Activated CD4-positive, alpha-beta T cell treated with anti-CD3 and anti-CD28 coated beads, Interleukin-2, amount 10 ng/mL, durations not matched to agents 24 days and 14 days (primary cell): Measurements from ENCODE around the gene ZNF407. TPM values are rescaled to one million over a fixed set of nuclear protein-coding genes. Genes with fewer than 3 reads are reported as not detected.
A peak's percentile ranks its signal among the peaks of the same experiment; 100 is the strongest.

Experiments
- DNase-seq: peaks from one replicate; pipeline ENCODE4 v3.0.0; 2022
- H3K27ac Mint-ChIP-seq: one replicate; pipeline ENCODE4 v1.8.0; 2022; ENCODE audit warnings: mild to moderate bottlenecking, mixed read lengths
- H3K27me3 Mint-ChIP-seq: one replicate; pipeline ENCODE4 v1.8.0; 2022; ENCODE audit warnings: mixed read lengths
- H3K36me3 Mint-ChIP-seq: one replicate; pipeline ENCODE4 v1.8.0; 2022; ENCODE audit warnings: low read depth, mild to moderate bottlenecking, mixed read lengths
- H3K4me1 Mint-ChIP-seq: one replicate; pipeline ENCODE4 v1.8.0; 2021; ENCODE audit warnings: mixed read lengths
- H3K4me3 Mint-ChIP-seq: one replicate; pipeline ENCODE4 v1.8.0; 2022; ENCODE audit warnings: mild to moderate bottlenecking, moderate library complexity, mixed read lengths
- H3K9me3 Mint-ChIP-seq: one replicate; pipeline ENCODE4 v1.8.0; 2021; ENCODE audit warnings: mixed read lengths
- intact Hi-C: fragments of 100-400 bp; cut with micrococcal nuclease; formaldehyde crosslinking; loops from one replicate; pipeline ENCODE4 v1.15.1; 2023
- total RNA-seq: library from RNA; stranded (reverse); gene quantifications from 2 replicates; pipeline ENCODE4 v1.2.3, GENCODE V29; 2022

The ZNF407 gene
- total RNA-seq, 1 donor from 2014 or later = 18.1 TPM

DNA sequence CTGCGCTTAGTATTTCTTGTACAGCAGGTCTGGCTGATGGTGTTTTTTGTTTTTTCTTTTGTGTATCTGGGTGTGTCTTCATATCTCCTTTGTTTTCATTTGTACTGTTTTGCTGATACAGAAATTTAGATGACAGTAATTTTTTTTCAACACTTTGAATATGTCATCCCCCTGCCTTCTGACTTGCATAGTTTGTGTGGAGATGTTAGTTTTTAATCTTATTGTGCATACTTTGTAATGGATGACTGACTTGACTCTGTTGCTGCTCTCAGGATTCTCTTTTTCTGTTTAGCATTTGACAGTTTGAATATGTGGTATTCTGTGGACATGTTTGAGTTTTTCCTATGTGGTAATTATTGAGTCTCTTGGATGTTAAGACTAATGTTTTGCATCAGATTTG lies 161.3 kb downstream of the ZNF407 start:
- H3K36me3 Mint-ChIP-seq = peaks cover 2% of the 10 kb centered on the region
- no peaks in the 10 kb centered on the region for H3K27me3 Mint-ChIP-seq
- no peak overlapping the region for H3K27ac Mint-ChIP-seq
- no peak overlapping the region for H3K4me3 Mint-ChIP-seq
- DNase-seq = no peak
- intact Hi-C loops = no loop called here
- peaks cover 16% of the 10 kb centered on the region for H3K9me3 Mint-ChIP-seq
- no peaks in the 10 kb centered on the region for H3K4me1 Mint-ChIP-seq

DNA sequence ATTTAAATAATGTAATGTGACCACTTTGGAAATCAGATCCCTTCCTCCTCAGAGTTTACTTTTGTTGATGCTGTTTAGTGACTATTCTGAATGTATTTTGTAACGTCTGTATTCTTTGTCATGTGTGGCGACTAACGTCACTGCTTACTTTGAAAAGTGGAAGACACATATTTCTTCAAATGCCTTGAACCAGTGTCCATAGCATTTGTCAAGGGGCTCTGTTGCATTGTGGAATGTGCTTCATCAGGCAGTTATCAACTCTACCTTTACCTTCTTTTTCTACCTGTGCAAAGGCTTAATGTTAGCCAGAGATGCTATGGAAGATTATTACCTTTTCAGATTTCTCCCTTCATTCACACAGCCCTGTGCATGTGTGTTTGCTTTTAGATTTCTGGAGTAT lies 162.4 kb downstream of the ZNF407 start:
- Mint-ChIP-seq H3K4me3 (no peak overlapping the region), H3K27me3 (no peaks in the 10 kb centered on the region), H3K27ac (no peak overlapping the region), H3K9me3 (peaks cover 9% of the 10 kb centered on the region), H3K4me1 (no peaks in the 10 kb centered on the region), H3K36me3 (peaks cover 2% of the 10 kb centered on the region)
- DNase-seq = no peak
- intact Hi-C loops = no loop called here

DNA sequence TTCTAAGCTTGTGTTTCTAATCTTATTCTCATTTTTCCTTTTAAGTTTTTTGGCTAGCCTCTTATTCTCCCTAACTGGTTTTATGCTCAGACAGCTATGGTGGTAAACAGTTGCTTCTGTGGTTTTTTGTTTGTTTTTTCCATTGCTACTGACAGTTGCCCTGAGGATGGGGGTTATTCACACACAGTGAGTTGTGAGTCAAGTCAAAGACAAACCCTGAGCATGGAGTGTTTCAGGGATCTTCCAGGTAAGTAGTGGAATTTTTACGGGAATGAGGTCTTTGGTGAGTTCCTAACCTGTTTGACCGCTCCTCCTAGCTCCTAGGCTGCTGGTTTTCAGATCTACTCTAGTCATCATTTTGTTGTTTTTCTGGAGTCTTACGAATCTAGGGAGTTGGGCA lies 162.8 kb downstream of the ZNF407 start:
- Mint-ChIP-seq H3K4me1 (no peaks in the 10 kb centered on the region), H3K27ac (no peak overlapping the region), H3K4me3 (no peak overlapping the region), H3K27me3 (no peaks in the 10 kb centered on the region), H3K9me3 (peaks cover 9% of the 10 kb centered on the region), H3K36me3 (peaks cover 2% of the 10 kb centered on the region)
- intact Hi-C loops = no loop called here
- no peak for DNase-seq

DNA sequence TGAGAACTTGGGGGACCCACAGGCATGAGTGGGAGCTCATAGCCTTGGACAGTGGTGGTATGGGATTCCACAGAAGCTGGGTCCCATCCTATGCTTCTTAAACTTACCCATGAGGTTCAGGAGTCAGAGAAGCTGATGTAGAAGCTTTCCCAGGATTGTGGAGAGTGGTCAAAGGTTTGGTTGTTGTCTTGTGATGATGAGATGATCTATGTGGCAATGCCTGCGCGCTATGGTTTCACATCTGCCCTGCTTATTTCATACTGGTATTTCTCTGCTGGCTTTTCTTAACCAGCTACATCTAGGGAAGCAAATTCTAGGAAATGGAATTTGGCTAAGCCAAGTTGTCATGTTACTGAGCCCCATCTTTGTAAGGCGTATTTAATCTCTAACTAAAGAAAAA lies 168.6 kb downstream of the ZNF407 start:
- Mint-ChIP-seq H3K27me3 (no peaks in the 10 kb centered on the region), H3K4me3 (no peak overlapping the region), H3K36me3 (peaks cover 2% of the 10 kb centered on the region), H3K9me3 (no peaks in the 10 kb centered on the region), H3K27ac (no peak overlapping the region), H3K4me1 (no peaks in the 10 kb centered on the region)
- DNase-seq = no peak
- intact Hi-C loops = no loop called here

DNA sequence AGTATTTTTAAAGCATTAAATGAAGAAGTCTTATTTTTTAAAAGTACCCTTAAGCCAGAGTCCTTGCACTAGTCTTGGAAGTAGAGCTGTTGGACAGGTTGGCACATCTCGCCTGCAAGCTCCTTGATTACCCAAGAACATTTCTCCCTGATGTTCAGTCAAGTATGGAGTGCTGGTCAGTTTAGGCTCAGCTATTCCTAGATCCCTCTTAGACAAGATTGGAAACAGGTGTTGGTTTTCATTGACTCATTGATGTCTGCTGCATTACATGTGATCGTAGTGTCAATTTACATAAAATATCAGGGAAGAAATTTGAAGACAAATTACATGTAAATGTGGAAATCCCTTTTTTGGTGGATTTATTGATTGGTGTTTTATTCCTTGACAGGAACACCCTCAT lies 170.4 kb downstream of the ZNF407 start:
- H3K27ac Mint-ChIP-seq = no peak overlapping the region

DNA sequence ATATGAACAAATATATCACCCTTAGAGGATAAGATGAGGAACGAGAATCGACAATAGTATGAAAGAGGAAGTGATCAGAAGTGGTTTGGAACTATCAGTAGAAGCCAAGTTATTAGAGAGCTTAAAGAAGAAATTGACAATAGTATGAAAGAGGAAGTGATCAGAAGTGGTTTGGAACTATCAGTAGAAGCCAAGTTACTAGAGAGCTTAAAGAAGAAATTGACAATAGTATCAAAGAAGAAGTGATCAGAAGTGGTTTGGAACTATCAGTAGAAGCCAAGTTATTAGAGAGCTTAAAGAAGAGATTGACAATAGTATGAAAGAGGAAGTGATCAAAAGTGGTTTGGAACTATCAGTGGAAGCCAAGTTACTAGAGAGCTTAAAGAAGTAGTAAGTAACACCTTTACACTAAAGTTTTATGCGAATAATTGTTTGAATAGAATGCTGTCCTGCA lies 175.5 kb downstream of the ZNF407 start:
- Mint-ChIP-seq H3K27ac (no peak overlapping the region), H3K9me3 (no peaks in the 10 kb centered on the region), H3K27me3 (no peaks in the 10 kb centered on the region), H3K4me1 (peaks cover 2% of the 10 kb centered on the region), H3K36me3 (peaks cover under 1% of the 10 kb centered on the region), H3K4me3 (no peak overlapping the region)
- intact Hi-C loops = no loop called here
- DNase-seq = no peak

More for the DNA sequence above, 170.4 kb downstream of the ZNF407 start:
- intact Hi-C loops = no loop called here
- Mint-ChIP-seq H3K9me3 (no peaks in the 10 kb centered on the region), H3K4me1 (no peaks in the 10 kb centered on the region), H3K4me3 (no peak overlapping the region), H3K27me3 (no peaks in the 10 kb centered on the region), H3K36me3 (peaks cover 2% of the 10 kb centered on the region)
- DNase-seq = no peak

DNA sequence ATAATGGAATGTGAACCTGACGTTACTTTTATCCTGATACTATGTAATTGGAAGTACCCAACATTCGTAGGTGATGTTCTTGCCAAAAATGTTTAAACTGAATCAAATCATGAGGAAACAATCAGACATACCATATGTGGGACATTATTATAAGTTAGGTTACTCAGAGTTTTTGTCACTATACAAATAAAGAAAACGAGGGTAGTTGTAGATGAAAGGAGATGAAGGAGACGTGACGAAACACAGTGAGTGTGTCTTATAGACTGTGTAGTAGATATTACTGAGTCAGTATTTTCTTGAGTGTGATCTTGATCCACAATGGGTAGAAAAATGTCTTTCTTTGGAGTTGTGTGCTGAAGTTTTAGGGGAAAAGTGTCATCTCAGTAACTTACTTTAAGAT lies 176.8 kb downstream of the ZNF407 start:
- no peaks in the 10 kb centered on the region for H3K36me3 Mint-ChIP-seq
- no peak for DNase-seq
- H3K4me3 Mint-ChIP-seq = no peak overlapping the region
- no peak overlapping the region for H3K27ac Mint-ChIP-seq
- peaks cover 3% of the 10 kb centered on the region for H3K4me1 Mint-ChIP-seq
- intact Hi-C loops = no loop called here
- H3K9me3 Mint-ChIP-seq = no peaks in the 10 kb centered on the region
- H3K27me3 Mint-ChIP-seq = no peaks in the 10 kb centered on the region

DNA sequence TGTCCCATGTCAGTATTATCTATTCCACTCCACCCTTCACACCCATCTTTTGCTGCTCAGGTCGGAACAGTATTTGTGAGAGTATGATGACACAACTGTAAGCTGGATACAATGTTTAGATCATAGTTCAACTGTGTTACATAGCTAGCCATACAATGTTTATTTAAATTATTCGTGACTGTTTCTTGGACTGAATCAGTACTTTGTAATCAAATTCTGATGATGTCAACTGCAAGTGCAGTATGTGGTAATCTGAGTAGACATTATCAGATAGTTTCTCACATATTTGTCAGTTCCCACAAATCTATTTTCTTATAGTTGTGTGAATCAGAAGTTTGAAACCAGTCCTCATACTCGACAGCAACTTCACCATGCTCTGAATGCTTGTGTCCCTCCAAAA lies 177.6 kb downstream of the ZNF407 start:
- no peak for DNase-seq
- intact Hi-C loops = no loop called here
- Mint-ChIP-seq H3K36me3 (no peaks in the 10 kb centered on the region), H3K9me3 (no peaks in the 10 kb centered on the region), H3K27ac (no peak overlapping the region), H3K4me3 (no peak overlapping the region), H3K27me3 (no peaks in the 10 kb centered on the region), H3K4me1 (peaks cover 3% of the 10 kb centered on the region)

DNA sequence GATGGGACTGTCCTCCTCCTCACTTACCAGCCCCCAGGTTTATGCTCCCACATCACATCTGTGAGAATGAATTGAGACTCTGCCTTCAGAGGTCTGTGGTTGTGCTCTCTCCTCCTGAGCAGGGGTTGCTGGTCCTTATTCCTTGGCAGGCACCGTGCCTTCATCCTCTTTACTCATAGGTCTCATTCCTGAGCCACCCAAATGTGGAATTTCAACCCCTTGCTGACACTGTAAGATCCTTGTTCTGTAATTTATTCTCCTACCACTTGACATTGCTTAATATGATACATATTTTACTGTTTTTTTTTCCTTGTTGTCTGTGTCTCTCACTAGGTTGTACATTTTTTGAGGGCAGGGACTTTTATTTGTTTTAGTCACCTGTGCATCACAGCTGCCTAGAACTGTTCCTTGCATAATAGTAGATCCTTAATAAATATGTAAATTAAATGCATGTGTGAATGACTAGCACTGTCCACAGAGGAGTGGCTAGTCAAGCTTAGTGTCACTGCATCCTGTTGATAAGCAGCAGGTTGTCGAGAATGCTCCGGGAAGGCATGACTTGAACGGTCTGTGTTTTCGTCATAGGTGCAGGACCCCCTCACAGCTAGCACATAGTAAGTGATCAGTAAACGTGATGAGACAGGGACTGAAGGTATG lies 180.6 kb downstream of the ZNF407 start:
- H3K4me1 Mint-ChIP-seq = peaks cover 3% of the 10 kb centered on the region
- DNase-seq = no peak
- no peaks in the 10 kb centered on the region for H3K27me3 Mint-ChIP-seq
- intact Hi-C loops = no loop called here
- no peaks in the 10 kb centered on the region for H3K36me3 Mint-ChIP-seq
- no peak overlapping the region for H3K4me3 Mint-ChIP-seq
- H3K27ac Mint-ChIP-seq = peak overlapping the region; percentile 25
- no peaks in the 10 kb centered on the region for H3K9me3 Mint-ChIP-seq

DNA sequence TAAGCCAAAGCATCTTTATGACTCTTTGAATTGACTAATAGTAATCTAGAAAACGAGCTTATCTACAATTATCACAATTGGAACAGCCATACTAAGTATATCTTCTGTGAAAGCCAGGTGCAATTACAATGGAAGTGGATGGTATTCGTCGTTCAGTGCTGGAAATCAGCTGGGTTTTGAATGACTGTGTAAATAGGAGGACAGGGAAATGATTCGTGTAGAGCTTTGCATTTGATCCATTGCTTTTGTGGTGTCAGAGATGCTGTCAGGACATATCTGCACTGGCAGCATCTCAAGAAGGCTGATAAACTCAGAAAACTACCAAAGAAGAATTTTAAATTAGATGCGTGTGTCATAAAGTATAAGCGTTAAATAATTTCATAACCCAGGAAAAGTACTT lies 187.1 kb downstream of the ZNF407 start:
- no peaks in the 10 kb centered on the region for H3K27me3 Mint-ChIP-seq
- no peak overlapping the region for H3K27ac Mint-ChIP-seq
- H3K4me1 Mint-ChIP-seq = no peaks in the 10 kb centered on the region
- no peak for DNase-seq
- no peaks in the 10 kb centered on the region for H3K9me3 Mint-ChIP-seq
- peaks cover 2% of the 10 kb centered on the region for H3K36me3 Mint-ChIP-seq
- no peak overlapping the region for H3K4me3 Mint-ChIP-seq
- intact Hi-C loops = no loop called here

DNA sequence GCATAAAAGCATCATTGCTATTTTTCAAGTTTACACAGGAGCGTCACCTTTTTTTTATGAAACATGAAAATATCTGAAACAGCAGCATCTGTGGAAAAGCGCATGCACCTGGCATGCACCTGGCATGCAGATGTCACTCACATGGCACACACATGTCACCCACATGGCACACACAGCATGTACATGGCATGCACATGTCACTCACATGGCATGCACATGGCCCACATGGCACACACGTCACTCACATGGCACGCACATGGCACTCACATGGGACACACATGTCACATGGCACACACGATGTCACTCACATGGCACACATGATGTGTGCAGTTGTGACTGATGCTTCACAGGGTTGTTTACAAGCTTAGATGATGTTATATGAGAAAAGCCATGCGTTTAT lies 188.0 kb downstream of the ZNF407 start:
- Mint-ChIP-seq H3K27me3 (no peaks in the 10 kb centered on the region), H3K36me3 (peaks cover 2% of the 10 kb centered on the region), H3K4me1 (no peaks in the 10 kb centered on the region), H3K9me3 (no peaks in the 10 kb centered on the region), H3K27ac (no peak overlapping the region), H3K4me3 (no peak overlapping the region)
- intact Hi-C loops = no loop called here
- no peak for DNase-seq

DNA sequence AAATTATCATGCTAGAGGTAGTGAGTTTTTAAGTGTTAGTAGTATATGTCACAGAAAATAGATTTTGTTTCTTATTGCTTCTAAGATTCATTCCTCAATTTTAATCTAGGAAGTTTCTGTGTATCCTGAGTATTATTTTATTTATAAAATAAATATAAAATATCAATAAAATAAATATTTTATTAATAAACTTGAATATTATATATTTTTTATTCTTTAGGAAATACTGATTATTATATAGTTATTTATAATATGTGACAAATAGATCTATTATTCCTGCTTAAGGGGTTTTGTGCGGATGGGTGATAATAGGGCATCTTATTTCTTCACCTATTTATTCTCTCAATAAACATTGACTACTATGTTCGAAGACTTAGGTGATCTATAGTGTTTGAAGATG lies 191.0 kb downstream of the ZNF407 start:
- no peaks in the 10 kb centered on the region for H3K9me3 Mint-ChIP-seq
- H3K4me1 Mint-ChIP-seq = no peaks in the 10 kb centered on the region
- DNase-seq = no peak
- H3K36me3 Mint-ChIP-seq = no peaks in the 10 kb centered on the region
- no peak overlapping the region for H3K4me3 Mint-ChIP-seq
- no peaks in the 10 kb centered on the region for H3K27me3 Mint-ChIP-seq
- no peak overlapping the region for H3K27ac Mint-ChIP-seq
- intact Hi-C loops = no loop called here

DNA sequence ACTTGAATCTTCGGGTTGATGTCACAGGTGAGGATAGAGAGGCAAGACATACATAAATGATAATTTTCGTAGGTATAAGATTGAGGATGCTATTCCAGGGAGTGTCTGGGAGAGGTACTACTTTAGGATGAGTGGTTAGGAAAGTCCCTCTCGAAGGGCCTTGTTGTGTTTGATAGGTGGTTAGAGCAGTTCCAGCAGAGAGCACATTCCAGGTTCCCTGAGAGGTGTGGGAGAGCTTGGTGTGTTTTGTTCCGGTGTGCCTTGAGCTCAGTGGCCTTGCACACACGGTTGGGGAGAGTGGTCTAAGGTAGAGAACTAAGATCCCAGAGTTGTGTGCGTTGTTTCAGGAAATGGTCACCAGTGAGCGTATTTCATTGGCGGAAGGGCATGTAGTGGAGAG lies 191.4 kb downstream of the ZNF407 start:
- DNase-seq = no peak
- Mint-ChIP-seq H3K27ac (no peak overlapping the region), H3K36me3 (no peaks in the 10 kb centered on the region), H3K27me3 (no peaks in the 10 kb centered on the region), H3K9me3 (no peaks in the 10 kb centered on the region), H3K4me3 (no peak overlapping the region), H3K4me1 (no peaks in the 10 kb centered on the region)
- intact Hi-C loops = no loop called here

DNA sequence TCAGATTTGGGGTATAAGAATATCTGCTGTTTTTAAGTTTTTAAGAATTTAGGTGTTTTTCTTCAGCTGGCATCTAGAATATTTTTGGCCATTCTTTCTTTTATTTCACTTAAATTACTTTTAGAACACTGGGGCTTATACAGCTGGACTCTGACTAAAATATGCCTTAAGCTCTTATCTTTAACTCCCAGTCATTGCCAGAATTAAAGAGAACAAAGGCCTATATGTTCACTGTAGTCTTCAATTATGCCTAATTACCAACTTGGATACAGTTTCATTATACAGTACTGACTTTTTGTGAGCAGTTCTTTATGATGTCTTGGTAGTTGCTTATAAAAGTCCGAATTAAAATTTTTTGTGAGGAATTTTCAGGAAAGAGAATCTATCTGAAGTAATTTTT lies 192.8 kb downstream of the ZNF407 start:
- no peak for DNase-seq
- no peaks in the 10 kb centered on the region for H3K36me3 Mint-ChIP-seq
- H3K27ac Mint-ChIP-seq = no peak overlapping the region
- H3K9me3 Mint-ChIP-seq = no peaks in the 10 kb centered on the region
- H3K4me3 Mint-ChIP-seq = no peak overlapping the region
- H3K27me3 Mint-ChIP-seq = no peaks in the 10 kb centered on the region
- intact Hi-C loops = no loop called here
- no peaks in the 10 kb centered on the region for H3K4me1 Mint-ChIP-seq

DNA sequence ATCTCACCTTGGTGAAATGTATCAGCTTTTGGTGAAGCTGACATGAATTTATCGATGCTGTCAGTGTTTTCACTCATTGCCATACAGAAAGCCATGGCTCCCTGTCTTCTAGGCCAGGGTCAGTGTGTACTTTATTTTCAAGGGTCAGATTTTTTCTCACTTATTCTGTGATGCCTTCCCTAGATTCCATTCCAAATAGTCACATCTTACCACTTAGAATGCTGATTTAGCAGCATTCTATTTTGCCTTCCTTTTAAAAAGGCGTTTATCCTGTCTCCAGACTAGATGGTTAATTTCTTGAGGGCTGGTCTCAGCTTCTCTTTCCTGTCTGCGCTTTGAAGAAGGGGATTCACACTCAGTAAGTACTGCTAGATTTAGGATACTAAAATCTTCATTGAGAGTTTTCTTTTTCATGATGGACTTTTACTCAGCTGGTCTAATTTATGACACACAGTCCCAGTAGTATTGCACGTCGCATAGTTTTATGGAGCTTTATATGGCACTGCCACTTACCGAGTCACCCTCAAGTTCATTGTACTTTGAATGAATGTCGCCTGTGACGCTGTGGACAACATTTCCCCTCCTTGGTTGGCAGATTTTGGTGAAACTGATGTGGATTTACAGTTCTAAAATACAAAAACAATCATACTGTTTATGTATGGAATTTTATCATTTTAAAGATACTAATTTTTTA lies 194.0 kb downstream of the ZNF407 start:
- Mint-ChIP-seq H3K36me3 (no peaks in the 10 kb centered on the region), H3K4me3 (no peak overlapping the region), H3K27me3 (no peaks in the 10 kb centered on the region), H3K9me3 (no peaks in the 10 kb centered on the region), H3K4me1 (no peaks in the 10 kb centered on the region), H3K27ac (no peak overlapping the region)
- no peak for DNase-seq
- intact Hi-C loops = no loop called here
